ENCODE measurements around the gene DYNC2I2.
A peak's percentile ranks its signal among the peaks of the same experiment; 100 is the strongest.

DYNC2I2 gene

DNA sequence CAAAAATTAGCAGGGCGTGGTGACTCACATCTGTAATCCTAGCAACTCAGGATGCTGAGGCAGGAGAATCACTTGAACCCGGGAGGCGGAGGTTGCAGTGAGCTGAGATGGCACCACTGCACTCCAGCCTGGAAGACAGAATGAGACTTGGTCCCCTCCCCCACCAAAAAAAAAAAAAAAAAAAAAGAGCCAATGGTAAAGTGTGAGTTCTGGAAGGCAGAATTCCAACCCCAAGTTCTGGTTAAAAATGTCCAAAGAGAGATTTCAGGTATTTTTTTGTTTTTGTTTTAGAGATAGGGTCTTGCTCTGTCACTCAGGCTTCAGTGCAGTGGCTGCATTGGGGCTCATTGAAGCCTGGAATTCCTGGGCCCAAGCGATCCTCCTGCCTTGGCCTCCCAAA, 30.8 kb upstream of the DYNC2I2 start:
- Histone ChIP-seq H3K27ac (peak overlapping the region; percentile 98), H3K27me3 (ENCODE audit: insufficient read depth, low read depth, severe bottlenecking) (no peaks in the 10 kb centered on the region), H3K36me3 (peaks cover 28% of the 10 kb centered on the region), H3K9me3 (ENCODE audit: severe bottlenecking) (no peaks in the 10 kb centered on the region), H3K4me3 (ENCODE audit: low read depth, low read length) (no peak overlapping the region)
- TF ChIP-seq, protein P1, sequence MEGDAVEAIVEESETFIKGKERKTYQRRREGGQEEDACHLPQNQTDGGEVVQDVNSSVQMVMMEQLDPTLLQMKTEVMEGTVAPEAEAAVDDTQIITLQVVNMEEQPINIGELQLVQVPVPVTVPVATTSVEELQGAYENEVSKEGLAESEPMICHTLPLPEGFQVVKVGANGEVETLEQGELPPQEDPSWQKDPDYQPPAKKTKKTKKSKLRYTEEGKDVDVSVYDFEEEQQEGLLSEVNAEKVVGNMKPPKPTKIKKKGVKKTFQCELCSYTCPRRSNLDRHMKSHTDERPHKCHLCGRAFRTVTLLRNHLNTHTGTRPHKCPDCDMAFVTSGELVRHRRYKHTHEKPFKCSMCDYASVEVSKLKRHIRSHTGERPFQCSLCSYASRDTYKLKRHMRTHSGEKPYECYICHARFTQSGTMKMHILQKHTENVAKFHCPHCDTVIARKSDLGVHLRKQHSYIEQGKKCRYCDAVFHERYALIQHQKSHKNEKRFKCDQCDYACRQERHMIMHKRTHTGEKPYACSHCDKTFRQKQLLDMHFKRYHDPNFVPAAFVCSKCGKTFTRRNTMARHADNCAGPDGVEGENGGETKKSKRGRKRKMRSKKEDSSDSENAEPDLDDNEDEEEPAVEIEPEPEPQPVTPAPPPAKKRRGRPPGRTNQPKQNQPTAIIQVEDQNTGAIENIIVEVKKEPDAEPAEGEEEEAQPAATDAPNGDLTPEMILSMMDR (IDR thresholded peaks at IDR 0.05; ENCODE audit: low read depth, low read length): no peak
- DNase-seq: no peak

DNA sequence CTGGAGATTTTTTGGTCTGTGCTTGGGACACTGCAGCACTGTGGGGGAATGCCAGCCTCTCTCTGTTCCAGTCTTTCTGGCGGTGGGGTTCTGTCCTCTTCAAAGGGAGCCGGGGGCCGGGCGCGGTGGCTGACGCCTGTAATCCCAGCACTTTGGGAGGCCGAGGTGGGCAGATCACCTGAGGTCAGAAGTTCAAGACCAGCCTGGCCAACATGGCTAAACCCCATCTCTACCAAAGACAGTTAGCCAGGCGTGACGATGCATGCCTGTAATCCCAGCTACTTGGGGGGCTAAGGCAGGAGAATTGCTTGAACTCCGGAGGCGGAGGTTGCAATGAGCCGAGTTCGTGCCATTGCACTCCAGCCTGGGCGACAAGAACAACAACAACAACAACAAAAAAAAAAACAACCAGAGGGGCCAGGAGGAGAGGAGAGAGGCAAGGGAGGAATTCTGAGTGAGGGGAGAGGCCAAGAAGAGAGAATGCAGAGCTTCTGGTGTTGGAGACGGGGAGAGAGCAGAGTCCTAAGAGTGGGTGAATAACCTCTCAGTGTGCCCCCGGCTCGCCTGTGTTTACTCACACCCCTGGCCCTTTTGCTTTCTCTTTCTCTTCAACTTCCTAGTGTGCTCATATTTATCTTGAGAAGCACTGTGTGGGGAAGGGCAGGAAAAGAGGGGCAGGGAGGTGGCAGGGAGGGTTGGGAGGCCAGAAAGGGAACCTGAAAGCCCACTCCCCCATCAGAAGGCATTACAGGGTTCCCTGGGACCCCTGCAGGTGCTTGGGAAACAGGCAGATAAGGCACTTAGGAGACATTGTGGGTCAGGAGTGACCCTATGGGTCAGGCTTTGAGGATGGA, 29.2 kb upstream of the DYNC2I2 start:
- TF ChIP-seq, protein P1 (IDR thresholded peaks at IDR 0.05; ENCODE audit: low read depth, low read length): no peak
- peak overlapping the region; percentile 92 for H3K27ac ChIP-seq
- no peaks in the 10 kb centered on the region for H3K9me3 ChIP-seq (ENCODE audit: severe bottlenecking)
- no peaks in the 10 kb centered on the region for H3K27me3 ChIP-seq (ENCODE audit: insufficient read depth, low read depth, severe bottlenecking)
- peaks cover 12% of the 10 kb centered on the region for H3K36me3 ChIP-seq
- DNase-seq: peak; percentile 68
- H3K4me3 ChIP-seq (ENCODE audit: low read depth, low read length): peak overlapping the region; percentile 7

DNA sequence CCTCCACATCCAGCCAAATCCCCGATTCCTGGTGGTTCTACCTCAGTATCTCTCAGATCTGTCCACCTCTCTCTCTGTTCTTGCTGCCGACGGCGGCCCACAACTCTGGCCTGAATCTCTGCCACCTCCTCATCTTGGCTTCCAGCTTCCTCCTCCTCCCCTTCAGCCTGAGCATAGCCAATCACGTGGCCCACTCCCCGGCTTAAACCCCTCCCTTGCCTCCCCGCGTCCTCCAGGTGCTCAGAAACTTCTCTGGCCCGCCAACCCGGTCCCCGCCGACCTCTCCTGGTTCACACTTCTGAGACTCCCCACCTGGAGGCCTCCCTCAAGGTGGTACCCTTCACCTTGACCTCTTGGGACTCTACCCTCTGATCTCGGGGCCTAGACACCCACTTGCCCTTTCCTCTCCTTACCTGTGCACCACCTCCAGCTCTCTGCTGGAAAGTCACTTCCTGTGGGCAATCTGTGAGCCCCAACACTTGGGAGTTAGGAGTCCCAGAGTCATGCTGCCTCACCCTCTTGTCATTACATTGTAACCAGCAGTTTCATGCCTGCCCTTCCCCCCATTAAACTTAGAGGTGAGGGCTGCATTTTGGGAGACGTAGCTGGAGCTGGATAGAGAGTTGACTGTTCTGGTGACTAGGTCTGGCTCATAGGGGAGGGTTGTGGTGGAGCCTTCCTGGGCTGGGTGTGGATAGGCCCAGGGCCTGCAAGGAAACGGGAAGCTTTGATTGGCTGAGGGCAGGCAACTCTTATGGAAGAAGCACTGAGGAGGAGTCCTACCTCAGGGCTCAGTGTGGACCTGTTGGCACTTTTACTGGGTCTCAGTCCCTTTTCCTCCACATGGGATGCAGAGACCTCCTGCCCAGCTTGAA, 27.9 kb upstream of the DYNC2I2 start:
- TF ChIP-seq, protein P1 (IDR thresholded peaks at IDR 0.05; ENCODE audit: low read depth, low read length): no peak
- DNase-seq: peak; percentile 92
- Histone ChIP-seq H3K4me3 (ENCODE audit: low read depth, low read length) (peak overlapping the region; percentile 67), H3K27me3 (ENCODE audit: insufficient read depth, low read depth, severe bottlenecking) (no peaks in the 10 kb centered on the region), H3K36me3 (0 out of 2 replicates have a peak, but pooled peaks cover 3% of the 10 kb centered on the region), H3K27ac (peak overlapping the region; percentile 92), H3K9me3 (ENCODE audit: severe bottlenecking) (no peaks in the 10 kb centered on the region)

DNA sequence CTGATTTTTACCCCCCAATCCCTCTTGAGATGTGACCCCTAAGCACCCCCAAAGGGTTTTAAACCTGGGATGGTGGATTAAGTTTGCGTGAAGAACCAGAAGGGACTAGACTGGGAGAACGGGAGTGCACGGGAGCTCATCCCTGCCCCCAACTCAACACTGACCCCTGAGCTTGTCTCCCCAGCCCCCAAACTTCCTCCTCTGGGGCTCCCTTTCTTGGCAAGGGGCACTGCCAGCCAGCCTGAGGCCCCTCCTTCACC, 27.3 kb upstream of the DYNC2I2 start:
- Histone ChIP-seq H3K27me3 (ENCODE audit: insufficient read depth, low read depth, severe bottlenecking) (no peaks in the 10 kb centered on the region), H3K27ac (peak overlapping the region; percentile 92), H3K36me3 (0 out of 2 replicates have a peak, but pooled peaks cover 3% of the 10 kb centered on the region), H3K4me3 (ENCODE audit: low read depth, low read length) (peak overlapping the region; percentile 67), H3K9me3 (ENCODE audit: severe bottlenecking) (no peaks in the 10 kb centered on the region)
- TF ChIP-seq, protein P1 (IDR thresholded peaks at IDR 0.05; ENCODE audit: low read depth, low read length): no peak
- DNase-seq: no peak

DNA sequence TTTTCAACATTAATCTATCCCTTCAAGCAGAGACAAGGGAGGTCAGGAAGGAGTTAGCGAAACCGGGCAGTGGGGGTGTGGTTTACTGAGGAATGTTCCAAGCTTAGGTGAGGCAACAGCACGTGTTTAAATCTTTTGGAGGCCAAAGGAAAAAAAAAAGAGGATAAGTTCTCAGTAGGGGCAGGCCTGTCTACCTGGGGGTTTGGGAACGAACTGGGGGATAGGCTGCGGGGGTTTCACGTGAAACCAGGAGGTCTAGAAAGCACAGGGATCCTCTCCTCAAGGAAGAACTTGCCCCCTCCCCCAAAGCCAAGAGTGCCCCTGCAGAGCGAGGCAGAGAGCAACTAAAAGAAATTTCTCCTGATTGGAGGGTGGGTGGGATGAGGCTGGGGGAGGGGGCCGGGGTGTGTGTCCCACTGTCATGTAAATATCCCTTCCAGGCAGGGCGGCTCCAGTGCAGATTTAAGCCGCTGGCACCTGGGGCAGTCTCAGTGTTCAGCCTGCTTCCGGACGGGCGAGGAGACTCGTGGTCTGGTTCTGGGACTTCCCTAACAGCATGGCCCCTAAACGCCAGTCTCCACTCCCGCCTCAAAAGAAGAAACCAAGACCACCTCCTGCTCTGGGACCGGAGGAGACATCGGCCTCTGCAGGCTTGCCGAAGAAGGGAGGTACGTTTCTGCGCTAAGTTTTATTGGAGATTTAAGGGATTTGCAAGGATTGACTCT, 26.9 kb upstream of the DYNC2I2 start:
- peak overlapping the region; percentile 92 for H3K27ac ChIP-seq
- DNase-seq: peak; percentile 86
- 0 out of 2 replicates have a peak, but pooled peaks cover 3% of the 10 kb centered on the region for H3K36me3 ChIP-seq
- TF ChIP-seq, protein P1 (IDR thresholded peaks at IDR 0.05; ENCODE audit: low read depth, low read length): no peak
- no peaks in the 10 kb centered on the region for H3K27me3 ChIP-seq (ENCODE audit: insufficient read depth, low read depth, severe bottlenecking)
- peak overlapping the region; percentile 67 for H3K4me3 ChIP-seq (ENCODE audit: low read depth, low read length)
- no peaks in the 10 kb centered on the region for H3K9me3 ChIP-seq (ENCODE audit: severe bottlenecking)
